GM21526 (cell line): ENCODE measurements around the gene KLHL11.
"Not testable (repeated sequence)": the region's sequence is repeated elsewhere in the genome, so short reads cannot be mapped to it uniquely, and the experiment has no call there.

ENCODE experiments used
- ATAC-seq: cut with Tn5 transposase; IDR thresholded peaks from one replicate; pipeline ENCODE4 v1.9.1; 2021; ENCODE audit warnings: moderate library complexity; ENCODE audit not compliant: unreplicated experiment, low FRiP score

KLHL11 gene

GRCh38 chr17:41840781-41841180 is 24.4 kb downstream of the KLHL11 start:
- not testable (repeated sequence) for ATAC-seq

GRCh38 chr17:41839448-41839847 is 25.8 kb downstream of the KLHL11 start:
- ATAC-seq, result not testable (repeated sequence)

GRCh38 chr17:41837761-41838538 is 27.3 kb downstream of the KLHL11 start, which contains the start of gene KLHL10:
Gene KLHL10 (plus strand): TSS chr17:41837825. CDS start chr17:41837933, 108 bp downstream.
- no peak for ATAC-seq

DNA sequence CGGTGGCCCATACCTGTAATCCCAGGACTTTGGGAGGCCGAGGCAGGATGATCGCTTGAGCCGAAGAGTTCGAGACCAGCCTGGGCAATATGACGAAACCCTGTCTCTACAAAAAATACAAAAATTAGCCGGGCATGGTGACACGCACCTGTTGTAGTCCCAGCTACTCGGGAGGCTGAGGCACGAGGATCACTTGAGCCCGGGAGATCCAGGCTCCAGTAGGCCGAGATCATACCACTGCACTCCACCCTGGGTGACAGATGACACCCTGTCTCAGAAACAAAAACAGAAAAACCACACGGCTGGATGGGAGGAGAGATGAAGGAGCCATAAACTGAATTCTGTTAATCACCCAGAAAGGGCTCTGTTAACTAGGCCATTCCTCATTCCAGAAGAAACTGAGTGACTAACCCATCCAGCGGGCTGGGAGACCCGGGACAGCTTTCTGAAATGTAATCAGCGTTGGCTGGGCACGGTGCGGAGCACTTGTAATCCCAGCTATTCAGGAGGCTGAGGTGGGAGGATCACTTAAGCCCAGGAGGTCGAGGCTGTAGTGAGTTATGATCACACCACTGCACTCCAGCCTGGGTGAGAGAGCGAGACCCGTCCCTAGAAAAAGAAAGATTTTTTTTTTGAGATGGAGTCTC is 28.6 kb downstream of the KLHL11 start:
- ATAC-seq, result no peak

- no peak for ATAC-seq
These were observed 29.2 kb downstream of the KLHL11 start, which contains the start of gene NT5C3B for GRCh38 chr17:41835800-41836549. Gene NT5C3B (minus strand): TSS chr17:41836232. CDS start chr17:41836193, 39 bp downstream.

DNA sequence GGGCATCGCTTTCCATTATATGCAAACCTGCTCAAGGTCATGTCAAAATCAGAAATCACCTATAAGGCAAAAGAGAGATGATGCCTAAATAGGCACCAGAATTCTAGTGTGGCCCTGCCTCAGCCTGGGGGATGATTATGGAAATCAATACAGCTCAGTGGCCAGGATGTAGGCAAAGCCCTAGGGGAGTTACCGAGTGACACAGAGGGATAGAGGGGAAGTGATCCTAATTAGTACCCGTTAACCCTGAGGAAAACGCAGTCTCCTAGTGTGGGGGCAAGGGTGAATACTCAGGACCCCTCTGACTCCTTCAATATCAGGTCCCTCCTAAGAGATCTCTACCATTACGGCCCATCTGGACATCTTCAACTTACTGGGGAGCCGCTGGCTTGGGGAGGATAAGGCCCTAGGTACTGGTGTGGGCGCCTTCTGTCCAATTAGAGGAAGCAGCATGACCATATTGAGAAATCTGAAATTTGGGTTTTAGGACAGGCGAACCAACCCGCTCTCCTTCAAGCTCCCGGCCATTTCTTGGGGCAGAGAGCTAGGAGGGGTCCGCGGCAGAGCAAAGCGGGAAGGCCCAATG is 29.9 kb downstream of the KLHL11 start:
- ATAC-seq, result no peak

GRCh38 chr17:41829961-41830360 is 35.3 kb downstream of the KLHL11 start:
- ATAC-seq, result not testable (repeated sequence)

DNA sequence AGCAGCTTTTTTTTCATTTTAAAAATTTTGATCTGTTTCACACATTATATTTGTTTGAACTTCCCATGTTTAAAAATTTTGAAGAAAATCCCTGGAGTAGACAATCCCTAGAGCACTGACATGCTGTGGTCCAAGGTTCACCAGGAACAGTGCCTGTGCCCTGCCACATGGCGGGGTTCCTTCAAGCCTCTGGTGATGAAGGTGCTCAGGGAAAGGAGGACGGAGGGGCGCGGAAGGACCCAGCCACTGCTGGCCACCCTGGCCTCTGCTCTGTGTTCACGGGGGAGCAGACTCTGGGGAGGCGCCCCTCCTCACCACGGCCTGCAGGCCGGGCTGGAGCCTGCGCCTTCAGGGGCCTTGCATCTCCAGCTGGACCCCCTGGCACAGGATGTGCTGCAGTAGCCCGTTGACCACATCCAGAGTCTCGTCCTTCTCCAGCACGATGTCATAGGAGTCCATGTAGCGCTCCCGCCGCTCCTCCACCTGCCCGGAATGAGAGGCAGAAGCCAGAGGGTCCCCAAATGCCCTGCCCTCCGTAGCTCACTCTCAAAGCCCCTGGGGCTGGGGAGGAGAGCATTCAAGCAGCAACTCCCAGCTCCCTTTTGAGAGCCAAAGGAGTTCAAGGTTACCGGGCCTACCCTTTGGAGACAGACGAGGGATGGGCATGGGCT is 39.9 kb downstream of the KLHL11 start:
- ATAC-seq, result no peak

DNA sequence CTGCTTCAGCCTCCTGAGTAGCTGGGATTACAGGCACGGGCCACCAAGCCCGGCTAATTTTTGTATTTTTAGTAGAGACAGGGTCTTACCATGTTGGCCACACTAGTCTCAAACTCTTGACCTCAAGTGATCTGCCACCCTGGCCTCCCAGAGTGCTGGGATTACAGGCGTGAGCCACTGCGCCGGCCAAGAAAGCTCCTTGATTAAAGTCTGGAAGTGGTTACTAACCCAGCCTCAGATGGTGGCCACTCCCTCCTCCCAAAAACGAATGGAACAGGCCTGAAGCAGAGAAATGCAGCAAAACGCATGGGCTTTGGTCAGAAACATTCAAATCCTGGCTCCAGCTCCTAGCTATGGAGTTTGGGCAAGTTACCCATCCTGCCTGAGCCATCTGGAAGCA is 41.1 kb downstream of the KLHL11 start:
- ATAC-seq, result no peak

DNA sequence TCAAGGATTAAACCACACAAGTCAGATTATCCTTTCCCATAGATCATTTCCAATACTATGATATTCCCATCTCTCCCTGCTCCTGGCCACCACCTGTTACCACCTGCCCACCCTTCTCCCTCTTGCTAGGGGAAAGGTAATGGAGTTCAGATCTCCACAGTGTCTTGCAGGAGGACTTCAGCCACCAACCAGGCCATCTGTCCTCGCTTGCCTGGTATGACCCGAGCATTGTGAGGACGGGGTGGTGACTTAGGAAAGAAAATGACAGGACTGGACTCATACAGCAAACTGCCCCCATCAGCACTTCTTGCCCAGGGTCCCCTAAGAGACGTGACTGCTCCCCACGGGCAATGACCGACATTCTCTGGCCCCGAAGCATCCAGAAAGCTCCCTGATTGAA is 41.6 kb downstream of the KLHL11 start:
- no peak for ATAC-seq

GRCh38 chr17:41823141-41823524 is 42.1 kb downstream of the KLHL11 start:
- ATAC-seq, result no peak

- ATAC-seq, result no peak
These were observed 42.7 kb downstream of the KLHL11 start for GRCh38 chr17:41822216-41823140.

DNA sequence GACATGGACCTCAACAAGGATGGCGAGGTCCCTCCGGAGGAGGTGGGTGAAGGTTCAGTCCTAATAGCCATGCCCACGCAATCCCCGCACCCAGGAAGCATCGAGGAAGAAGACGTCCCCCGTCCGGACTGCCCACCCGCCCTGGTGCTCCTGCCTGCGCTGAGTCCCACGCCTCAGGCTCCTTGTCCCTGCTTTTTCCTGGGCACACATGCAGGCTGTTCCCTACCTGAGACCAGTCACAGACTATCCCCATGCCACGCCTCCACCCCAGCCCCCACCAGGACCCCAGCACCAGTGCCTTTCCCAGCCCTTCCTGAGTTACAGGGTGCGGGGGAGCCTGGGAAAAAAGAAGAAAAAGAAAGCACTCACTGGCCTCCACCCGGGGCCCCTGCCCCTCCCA is 43.4 kb downstream of the KLHL11 start:
- ATAC-seq, result no peak

DNA sequence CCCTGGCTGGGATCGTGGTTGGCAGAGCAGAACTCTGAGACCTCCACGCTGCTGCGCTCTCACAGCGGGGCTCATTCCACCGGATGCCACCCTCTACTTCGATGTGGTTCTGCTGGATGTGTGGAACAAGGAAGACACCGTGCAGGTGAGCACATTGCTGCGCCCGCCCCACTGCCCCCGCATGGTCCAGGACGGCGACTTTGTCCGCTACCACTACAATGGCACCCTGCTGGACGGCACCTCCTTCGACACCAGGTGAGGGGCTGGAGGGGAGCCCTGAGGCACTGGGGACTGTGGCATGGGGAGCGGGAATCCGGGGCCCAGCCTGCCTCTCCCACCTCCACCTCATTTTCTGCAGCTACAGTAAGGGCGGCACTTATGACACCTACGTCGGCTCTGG is 47.2 kb downstream of the KLHL11 start:
- ATAC-seq, result no peak

GRCh38 chr17:41816637-41817320 is 48.4 kb downstream of the KLHL11 start:
- ATAC-seq, result no peak

GRCh38 chr17:41814195-41814594 is 51.0 kb downstream of the KLHL11 start:
- ATAC-seq, result no peak

DNA sequence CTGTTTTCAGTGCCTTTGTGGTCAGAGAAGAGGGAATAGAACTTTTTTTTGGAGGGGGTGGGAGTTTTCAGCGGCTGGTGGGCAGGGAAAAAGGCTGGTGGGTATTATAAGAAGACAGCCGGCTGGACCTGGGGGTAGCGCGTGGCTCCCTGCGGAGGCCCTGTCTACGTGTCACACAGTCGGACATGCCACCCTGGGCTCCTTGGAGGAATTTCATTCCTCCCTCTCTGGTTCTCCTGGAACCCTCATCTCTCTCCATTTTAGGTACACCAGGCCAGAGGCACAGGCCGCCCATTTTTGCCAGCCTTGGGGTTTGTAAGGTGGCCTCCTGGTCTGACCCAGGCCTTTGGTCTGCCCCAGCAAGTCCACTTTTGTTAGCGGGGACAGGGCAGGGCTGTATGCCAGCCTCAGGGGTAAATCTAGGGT is 51.5 kb downstream of the KLHL11 start:
- ATAC-seq, result no peak

GRCh38 chr17:41813152-41813680 is 52.0 kb downstream of the KLHL11 start:
- no peak for ATAC-seq
